ENCODE measurements around the gene EDIL3. TPM values are rescaled to one million over a fixed set of nuclear protein-coding genes. Genes with fewer than 3 reads are reported as not detected.
"Not testable (repeated sequence)": the region's sequence is repeated elsewhere in the genome, so short reads cannot be mapped to it uniquely, and the experiment has no call there.

Gene EDIL3
- total RNA-seq, 1 donor from 2014 or later: 6.8 TPM

DNA sequence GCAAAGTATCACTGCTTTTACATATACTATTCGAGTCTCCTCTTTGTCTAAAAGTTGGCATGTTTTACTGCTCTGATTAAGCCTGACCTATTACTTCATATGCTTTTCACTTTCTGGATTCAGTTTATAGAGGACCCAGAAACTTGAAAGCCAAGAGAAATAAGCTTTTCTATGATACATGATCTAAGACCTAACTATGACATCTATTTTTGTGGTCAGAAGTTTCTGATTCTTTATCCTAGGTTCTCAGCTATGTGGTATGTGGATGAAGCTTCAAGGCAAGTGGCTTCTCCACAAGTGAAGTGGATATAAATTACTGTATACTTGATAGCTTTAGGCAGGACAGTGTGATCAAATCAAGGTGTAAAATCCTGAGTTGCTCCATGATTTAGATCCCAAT lies 6.3 kb downstream of the EDIL3 start:
- DNase-seq (ENCODE audit: low spot score): no peak

DNA sequence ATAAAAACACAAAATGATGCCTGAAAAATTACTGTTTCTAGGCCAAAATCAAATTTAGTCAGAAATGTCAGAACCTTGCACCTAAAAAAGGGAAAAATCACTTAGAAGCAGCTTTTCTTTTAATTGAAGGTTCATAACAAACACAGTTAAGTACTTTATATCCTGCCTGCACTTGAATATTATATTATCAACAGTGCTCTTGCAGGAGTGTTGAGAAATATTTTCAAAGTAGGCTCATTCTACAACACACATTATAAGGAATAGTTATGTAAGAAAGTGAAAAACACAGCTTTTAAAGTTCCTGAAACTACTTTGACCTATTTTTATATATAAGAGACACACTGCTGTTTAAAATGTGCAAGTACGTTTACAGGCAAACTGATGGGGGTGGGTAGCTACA lies 8.3 kb downstream of the EDIL3 start:
- no peak for DNase-seq (ENCODE audit: low spot score)

DNA sequence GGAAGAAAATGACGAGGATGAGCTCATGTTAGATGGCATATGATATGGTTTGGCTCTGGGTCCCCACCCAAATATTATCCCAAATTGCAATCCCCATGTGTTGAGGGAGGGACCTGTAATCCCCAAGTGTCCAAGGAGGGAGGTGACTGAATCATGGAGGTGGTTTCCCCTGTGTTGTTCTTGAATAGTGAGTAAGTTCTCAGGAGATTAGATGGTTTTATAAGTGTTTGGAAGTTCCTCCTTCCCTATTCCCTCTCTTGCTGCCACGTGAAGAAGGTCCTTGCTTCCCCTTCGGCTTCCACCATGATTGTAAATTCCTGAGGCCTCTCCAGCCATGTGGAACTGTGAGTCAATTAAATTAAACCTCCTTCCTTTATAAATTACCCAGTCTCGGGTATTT lies 10.1 kb downstream of the EDIL3 start:
- DNase-seq (ENCODE audit: low spot score): no peak

DNA sequence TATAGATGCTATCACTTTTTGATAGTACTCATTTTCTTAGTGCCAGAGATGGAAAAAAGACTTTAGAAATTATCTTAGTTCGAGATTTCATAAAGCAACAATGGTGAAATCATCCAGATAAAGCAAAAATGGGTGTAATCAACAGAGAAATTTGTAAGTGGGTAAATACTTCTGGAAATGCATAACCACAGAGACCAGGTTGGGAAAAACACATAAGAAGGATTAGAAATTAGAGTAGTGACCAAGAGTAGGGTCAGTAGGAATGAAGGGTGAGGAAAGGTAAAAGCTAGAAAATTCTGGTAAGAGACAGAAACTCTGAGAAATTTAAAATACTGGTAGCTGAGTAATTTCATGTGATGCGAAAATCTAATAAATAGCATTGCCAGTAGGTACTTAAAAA lies 11.2 kb downstream of the EDIL3 start:
- no peak for DNase-seq (ENCODE audit: low spot score)

DNA sequence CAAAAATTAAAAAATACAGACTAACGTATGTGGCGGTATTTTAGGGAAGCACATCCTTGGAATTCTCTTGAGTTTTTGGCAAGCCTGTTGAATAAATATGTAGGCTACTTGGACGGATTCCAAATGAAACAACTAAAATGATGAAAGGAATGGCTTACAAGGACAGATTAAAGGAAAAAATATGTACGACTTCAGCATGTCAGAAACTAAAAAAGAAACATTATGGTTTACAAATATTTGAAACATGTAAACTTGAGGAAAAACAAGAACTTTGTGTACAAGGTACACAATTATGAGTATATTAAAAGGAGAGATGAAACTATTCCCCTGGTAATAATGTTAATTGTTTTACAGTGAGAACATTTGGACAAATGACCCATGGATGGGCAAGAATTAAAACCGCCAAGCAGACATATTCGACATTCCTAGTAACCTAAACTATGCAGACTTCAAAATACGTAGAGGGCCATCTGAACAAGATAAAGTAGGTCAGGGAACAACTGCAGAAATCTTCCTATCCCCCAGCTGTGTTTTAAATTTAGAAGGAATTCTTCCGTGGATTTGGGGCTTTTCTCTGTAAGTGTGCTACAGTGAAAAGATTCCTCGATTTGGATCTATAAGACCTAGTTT lies 12.5 kb downstream of the EDIL3 start:
- no peak for DNase-seq (ENCODE audit: low spot score)

DNA sequence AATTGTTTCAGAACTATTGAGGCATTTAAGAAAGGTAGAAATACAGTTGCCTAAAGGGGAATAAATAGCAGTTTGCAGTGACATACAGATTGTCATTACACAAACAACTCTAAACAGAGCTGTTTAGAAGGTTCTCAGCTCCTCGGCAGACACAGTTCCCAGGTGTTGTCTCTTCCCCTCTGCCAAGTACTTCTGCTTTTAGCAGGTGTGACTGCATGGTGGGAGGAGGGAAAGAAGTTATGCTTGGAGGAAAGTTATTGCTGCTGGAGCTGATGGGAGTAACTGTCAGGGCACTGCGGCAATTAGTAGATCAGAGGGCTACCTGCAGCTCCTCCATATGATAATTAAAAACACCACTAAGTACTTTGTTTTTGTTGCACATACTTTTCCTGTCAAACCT lies 14.5 kb downstream of the EDIL3 start:
- no peak for DNase-seq (ENCODE audit: low spot score)

DNA sequence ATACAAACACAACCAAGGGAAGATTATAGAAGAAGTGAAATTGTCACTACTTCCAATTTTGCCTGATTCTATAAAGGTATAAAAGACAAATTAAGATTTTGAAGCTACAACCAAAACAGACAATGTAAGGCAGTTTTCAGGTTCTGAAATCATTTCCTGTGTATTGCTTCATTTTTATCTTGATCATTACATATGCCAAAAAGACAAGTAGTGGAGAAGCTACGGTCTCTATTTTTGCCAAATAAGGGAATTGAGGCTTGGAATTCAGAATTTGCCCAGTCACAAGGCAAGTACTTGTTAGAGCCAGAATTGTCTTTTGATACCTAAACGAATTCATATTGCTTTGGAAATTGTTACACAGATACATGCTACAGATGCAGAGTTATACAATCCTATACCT lies 20.6 kb downstream of the EDIL3 start:
- DNase-seq (ENCODE audit: low spot score): no peak

DNA sequence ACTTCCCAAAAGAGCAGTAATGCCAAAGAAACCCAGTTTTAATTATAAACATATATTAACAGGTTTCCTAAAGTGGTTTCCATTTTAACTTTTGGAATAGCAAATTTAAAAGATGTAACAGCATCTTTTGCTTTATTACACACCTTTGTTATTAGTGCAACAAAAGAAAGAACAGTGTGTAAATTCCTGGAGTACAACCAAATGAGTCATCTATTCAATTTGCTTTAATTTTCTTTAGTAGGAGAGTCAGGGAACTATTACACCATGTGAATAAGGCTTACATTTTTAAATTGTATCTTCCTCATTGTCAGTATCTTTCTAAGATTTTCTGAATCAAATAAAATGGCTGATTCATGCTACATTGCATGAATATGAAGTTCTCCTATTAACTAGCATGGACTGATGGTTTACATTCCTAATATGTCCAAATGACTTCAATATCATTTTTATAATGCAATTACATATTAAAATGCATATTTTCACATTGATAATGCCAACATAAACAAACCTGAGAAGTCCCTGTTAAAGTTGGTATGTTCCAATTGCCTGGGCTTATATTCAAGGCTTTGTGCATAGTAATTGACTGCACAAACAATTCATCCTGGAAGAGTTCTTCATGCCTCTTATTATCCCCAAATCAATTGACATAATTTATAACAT lies 22.5 kb downstream of the EDIL3 start:
- no peak for DNase-seq (ENCODE audit: low spot score)

DNA sequence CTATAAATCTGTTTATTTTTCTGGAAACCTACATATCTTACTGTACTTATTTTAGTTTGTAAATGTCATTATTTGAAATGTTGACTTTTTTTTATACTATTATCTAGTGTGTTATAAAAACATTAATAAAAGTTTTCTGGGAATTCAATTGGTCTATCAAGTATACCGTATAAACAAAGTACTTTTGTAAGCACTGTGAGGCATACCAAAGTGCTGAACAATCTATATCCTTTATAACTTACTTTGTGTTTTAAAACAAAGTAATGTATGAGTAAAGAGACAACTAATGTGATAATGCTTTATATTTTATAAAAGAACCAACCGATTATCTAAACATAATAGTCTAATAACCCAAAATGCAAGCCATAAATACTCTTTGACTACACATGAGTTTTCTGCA lies 23.1 kb downstream of the EDIL3 start:
- no peak for DNase-seq (ENCODE audit: low spot score)

DNA sequence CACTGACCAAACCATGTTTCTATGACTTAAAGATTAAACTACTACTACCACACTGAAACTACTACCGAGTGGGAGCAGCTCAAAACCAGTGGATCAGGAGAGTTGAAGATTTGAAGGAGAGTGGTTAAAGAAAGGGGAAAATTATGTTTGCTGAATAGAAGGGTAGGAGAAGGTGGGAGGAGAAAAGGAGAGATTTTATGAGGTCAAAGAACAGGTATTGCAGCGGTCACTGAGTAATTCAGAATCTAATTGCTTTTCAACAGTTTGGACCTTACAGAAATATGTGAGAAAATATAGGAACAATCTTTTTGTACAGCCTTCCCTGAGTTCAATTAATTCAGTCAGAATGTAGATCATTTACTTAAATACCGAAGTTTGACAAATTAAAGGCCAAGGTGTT lies 24.6 kb downstream of the EDIL3 start:
- no peak for DNase-seq (ENCODE audit: low spot score)

DNA sequence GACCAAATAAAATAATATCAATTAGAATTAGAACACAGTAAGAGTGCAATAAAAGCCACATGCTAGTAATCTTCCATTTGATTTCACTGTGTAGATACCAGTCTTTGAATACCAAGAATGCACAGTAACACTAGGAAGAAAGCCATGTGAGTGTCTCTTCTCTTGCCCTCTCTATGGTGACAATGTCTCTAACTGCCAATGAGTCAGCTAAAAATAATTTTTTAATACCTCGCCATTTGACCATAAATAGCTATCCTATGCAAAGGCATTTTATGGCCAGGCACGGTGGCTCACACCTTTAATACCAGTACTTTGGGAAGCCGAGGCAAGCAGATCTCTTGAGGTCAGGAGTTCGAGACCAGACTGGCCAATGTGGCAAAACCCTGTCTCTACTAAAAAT lies 30.6 kb downstream of the EDIL3 start:
- DNase-seq (ENCODE audit: low spot score): no peak

DNA sequence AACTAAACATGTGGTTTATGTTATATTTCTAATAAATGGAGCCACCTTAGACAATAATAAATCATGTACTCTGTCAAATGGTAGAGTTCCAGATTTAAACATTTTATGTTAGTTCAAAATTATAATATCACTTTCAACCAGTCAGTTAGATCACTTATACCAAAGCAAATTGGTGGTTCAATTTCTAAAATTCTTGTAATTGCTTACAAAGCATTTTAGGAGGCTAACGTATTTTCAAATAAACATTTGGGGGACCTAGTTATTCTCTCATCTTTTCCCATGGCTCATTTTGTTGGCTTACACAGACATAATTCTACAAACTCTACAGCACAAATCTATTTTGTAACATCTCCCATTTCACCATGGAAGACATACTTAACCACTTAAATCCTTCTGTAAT lies 39.9 kb downstream of the EDIL3 start:
- DNase-seq (ENCODE audit: low spot score): no peak

DNA sequence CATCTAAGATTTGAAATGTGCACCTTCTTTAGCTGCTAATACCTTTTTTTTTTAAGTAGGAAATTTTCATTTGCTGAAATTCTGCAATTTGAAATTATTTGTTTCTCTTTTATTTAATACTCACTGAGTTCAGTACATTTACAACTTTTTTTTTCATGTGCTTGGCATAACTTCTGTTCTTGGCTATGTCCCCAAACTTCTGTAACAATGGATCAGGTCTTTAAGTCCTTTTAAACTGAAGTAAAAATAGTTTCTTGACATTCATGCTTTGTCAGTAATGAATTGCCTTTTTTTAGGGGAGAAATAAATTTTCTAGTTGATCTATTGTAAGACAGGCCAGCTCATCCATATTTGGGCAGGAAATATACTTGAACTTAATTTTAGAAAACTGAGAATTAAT lies 41.5 kb downstream of the EDIL3 start:
- DNase-seq (ENCODE audit: low spot score): no peak

DNA sequence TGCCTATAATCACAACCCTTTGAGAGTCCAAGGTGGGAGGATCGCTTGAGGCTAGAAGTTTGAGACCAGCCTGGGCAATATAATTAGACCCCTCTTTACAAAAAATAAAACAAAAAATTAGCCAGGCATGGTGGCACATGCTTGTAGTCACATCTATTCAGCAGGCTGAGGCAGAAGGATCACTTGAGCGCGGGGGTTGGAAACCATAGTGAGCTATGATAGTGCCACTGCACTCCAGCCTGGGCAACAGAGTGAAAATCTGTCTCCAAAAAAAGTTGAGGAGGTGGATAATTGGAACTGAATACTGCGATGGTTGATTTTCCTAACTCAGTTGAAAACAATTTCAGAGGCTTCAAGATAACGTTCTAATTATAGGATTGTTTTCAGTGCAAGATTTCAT lies 52.6 kb downstream of the EDIL3 start:
- no peak for DNase-seq (ENCODE audit: low spot score)

DNA sequence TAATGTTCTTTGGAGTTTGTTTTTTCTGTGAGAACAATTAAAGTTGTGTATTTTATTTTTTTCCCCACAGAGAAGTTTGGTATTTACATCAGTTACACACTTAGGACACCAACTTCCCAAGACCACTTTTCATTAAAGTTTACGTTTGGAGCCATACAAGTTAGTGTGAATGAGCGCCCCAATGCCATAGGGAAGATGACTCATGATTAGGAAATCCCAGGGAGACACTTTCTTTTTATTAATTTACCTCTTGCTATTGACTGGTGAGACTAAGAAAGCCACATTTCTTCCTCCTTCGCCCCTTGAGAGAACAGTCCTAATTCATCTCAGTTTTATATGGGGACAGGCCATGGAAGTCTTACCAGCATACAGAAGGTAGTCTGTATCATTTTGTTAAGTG lies 57.1 kb downstream of the EDIL3 start:
- no peak for DNase-seq (ENCODE audit: low spot score)

DNA sequence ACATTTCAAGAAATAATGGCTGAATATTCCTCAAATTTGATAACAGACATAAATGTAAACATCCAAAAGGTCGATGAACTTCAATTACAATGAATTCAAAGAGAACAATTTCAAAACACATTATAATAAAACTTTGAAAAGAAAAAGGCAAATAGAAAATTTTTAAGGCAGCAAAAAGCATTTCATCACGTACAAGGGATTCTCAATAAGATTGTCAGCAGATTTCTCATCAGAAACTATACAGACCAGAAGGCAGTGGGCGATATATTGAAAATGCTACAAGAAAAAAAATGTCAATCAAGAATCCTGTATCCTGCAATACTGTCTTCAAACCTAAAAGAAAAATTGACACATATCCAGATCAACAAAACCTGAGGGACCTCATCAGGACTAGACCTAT lies 62.0 kb downstream of the EDIL3 start:
- no peak for DNase-seq (ENCODE audit: low spot score)

DNA sequence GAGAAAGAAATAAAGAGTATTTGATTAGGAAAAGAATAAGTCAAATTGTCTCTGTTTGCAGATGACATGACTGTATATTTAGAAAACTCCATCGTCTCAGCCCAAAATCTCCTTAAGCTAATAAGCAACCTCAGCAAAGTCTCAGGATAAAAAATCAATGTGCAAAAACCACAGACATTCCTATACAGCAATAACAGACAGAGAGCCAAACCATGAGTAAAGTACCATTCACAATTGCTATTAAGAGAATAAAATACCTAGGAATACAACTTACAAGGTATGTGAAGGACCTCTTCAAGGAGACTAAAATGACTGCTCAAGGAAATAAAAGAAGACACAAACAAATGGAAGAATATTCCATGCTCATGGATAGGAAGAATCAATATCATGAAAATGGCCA lies 66.9 kb downstream of the EDIL3 start:
- DNase-seq (ENCODE audit: low spot score): not testable (repeated sequence)

DNA sequence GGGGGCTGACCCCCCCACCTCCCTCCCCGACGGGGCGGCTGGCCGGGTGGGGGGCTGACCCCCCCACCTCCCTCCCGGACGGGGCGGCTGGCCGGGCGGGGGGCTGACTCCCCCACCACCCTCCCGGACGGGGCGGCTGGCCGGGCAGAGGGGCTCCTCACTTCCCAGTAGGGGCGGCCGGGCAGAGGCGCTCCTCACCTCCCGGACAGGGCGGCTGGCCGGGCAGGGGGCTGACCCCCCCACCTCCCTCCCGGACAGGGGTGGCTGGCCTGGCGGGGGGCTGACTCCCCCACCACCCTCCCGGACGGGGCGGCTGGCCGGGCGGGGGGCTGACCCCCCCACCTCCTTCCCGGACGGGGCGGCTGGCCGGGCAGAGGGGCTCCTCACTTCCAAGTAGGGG lies 72.4 kb downstream of the EDIL3 start:
- DNase-seq (ENCODE audit: low spot score): not testable (repeated sequence)

DNA sequence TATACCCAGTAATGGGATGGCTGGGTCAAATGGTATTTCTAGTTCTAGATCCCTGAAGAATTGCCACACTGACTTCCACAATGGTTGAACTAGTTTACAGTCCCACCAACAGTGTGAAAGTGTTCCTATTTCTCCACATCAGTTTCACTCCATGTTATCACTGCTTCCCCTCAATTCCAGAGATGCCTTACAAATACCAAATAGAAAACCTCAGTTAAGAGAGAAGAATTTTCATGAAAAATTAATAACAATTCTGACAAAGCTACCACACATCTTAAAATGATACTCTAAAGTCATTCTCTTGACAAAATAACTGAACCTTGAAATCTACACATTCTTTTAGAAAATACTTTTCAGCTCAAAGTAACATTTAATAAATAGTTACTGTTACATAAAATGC lies 74.8 kb downstream of the EDIL3 start:
- not testable (repeated sequence) for DNase-seq (ENCODE audit: low spot score)

DNA sequence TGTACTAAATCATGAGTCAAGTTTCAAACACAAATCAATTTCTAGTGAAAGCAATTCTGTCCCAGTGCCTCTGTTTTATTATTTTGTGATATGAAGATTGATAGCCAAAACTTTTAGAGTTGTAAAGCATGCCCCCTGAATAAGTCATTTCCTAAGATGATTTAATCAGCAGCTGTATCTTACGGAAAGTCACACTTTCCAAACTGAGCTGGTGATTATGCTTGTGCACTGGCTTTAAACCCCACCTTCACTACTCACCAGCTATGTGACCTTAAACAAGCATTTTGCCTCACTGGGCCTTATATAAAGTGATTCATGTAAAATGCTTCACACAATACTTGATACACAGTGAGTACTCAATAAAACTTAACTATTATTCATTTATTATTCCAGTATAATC lies 78.1 kb downstream of the EDIL3 start:
- no peak for DNase-seq (ENCODE audit: low spot score)

DNA sequence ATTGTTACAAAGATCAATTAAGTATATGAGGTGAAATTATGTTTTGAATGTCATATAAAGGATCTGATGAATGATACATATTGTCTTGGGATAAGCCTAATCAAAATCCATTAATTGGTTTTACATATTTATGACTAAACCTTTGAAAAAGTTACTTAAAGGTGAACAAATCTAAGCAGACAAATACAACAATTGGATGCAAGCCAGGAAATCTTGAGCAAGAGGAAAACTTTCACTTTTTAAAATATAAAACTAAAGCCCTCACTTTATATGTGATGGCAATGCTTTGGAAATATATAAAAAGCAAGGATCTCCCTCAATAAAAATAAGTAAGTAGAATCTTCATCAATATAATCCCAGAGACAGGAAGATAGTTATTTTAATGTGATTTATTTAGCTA lies 80.1 kb downstream of the EDIL3 start:
- no peak for DNase-seq (ENCODE audit: low spot score)

DNA sequence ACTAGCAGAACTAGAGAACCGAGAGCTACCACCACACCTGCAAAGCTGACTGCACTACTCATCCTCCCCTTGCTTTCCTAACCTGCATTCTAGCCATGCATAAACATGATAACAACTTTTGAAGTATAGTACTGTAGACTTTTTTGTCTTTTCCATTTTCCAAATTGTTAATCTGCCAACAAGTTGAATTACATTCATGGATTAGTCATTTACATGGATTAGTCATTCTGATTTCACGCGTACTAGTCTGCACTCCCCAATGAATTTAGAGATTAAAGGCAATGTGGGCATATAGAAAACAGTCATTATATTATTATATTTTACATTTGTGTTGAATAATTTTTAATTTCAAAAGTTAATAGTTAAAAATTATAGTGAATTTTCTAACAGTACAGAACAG lies 81.4 kb downstream of the EDIL3 start:
- DNase-seq (ENCODE audit: low spot score): no peak

DNA sequence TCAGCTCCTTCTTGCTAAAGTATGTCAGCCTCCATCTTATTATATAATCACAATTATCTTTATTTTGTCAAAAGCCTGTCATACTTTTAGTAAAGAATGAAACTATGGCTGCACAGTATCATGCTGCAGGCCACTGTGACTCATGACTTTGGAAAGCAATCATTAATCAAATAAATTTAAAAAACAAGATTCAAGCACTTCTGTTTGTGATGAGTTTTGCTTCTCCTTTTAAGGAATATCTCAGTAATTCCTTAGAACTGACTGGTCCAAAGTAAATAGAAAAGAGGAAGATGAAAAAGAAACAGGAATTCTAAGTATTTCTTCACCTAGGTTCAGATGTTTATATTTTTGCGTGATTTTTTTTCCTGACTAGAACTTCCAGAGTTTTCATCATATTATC lies 83.1 kb downstream of the EDIL3 start:
- DNase-seq (ENCODE audit: low spot score): no peak

DNA sequence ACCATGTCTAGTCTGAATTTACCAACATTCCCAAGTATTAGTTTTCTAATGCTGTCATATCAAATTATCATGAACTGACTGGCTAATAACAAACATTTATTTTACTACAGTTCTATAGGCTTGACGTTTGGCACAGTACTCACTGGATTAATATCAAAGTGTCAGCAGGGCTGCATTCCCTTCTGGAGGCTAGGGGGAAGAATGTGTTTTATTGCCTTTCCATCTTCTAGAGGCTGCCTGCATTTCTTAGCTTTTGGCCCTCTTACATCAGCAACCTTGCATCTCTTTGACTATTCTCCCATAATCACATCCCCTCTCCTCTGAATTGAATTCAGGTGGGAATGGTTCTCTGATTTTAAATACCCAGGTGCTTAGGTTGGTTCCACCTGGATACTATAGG lies 84.7 kb downstream of the EDIL3 start:
- no peak for DNase-seq (ENCODE audit: low spot score)

Measured in ureter (tissue), 1 donor.